ENCODE data around the gene IRF1. TPM values are rescaled to one million over a fixed set of nuclear protein-coding genes. Genes with fewer than 3 reads are reported as not detected.
A peak's percentile ranks its signal among the peaks of the same experiment; 100 is the strongest.
"Not testable (repeated sequence)": the region's sequence is repeated elsewhere in the genome, so short reads cannot be mapped to it uniquely, and the experiment has no call there.

IRF1 gene
- total RNA-seq, 2 experiments from 2014 or later: 221 to 228 TPM

DNA sequence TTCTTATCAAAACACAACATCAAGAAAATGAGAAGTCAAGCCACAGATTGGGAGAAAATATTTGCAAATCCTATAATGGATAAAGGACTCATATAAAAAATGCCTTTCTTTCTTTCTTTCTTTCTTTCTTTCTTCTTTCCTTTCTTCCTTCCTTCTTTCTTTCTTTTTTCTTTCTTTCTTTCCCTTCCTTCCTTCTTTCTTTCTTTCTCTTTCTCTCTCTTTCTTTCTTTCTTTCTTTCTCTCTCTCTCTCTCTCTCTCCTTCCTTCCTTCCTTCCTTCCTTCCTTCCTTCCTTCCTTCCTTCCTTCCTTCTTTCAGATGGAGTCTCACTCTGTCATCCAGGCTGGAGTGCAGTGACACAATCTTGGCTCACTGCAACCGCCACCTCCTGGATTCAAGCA lies 31.5 kb upstream of the IRF1 start:
- H3K9me3 Mint-ChIP-seq (ENCODE audit: insufficient read depth); ATAC-seq; H3K27me3 Mint-ChIP-seq (ENCODE audit: low read depth); H3K27ac Mint-ChIP-seq; H3K4me3 Mint-ChIP-seq; DNase-seq; POLR2A ChIA-PET; H3K36me3 Mint-ChIP-seq (ENCODE audit: low read depth): not testable (repeated sequence)
- CTCF ChIA-PET: interaction anchor here (0.8 kb wide), 1 partner anchor 21 kb away, joined by 3 read pairs; no protein-coding TSS in a partner anchor
- peaks cover 23% of the 10 kb centered on the region for H3K4me1 Mint-ChIP-seq (ENCODE audit: low read depth)

DNA sequence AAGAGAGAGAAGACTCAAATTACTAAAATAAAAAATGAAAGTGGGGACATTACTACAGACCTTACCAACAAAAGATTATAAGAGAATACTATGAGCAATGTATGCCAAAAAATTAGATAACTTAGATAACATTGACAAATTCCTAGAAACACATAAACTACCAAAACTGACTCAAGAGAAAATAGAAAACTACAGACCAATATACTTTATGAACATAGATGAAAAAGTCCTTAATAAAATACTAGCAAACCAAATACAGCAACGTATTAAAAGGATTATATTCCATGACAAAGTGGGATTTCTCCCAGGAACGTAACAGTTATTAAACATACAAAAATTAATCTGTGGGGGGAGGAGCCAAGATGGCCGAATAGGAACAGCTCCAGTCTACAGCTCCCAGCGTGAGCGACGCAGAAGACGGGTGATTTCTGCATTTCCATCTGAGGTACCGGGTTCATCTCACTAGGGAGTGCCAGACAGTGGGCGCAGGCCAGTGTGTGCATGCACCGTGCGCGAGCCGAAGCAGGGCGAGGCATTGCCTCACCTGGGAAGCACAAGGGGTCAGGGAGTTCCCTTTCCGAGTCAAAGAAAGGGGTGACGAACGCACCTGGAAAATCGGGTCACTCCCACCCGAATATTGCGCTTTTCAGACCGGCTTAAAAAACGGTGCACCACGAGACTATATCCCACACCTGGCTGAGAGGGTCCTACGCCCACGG lies 23.2 kb upstream of the IRF1 start:
- H3K27me3 Mint-ChIP-seq (ENCODE audit: low read depth); H3K36me3 Mint-ChIP-seq (ENCODE audit: low read depth); CTCF ChIA-PET; H3K4me1 Mint-ChIP-seq (ENCODE audit: low read depth); DNase-seq; ATAC-seq; H3K27ac Mint-ChIP-seq; H3K4me3 Mint-ChIP-seq; POLR2A ChIA-PET: not testable (repeated sequence)
- peaks cover 11% of the 10 kb centered on the region for H3K9me3 Mint-ChIP-seq (ENCODE audit: insufficient read depth)

DNA sequence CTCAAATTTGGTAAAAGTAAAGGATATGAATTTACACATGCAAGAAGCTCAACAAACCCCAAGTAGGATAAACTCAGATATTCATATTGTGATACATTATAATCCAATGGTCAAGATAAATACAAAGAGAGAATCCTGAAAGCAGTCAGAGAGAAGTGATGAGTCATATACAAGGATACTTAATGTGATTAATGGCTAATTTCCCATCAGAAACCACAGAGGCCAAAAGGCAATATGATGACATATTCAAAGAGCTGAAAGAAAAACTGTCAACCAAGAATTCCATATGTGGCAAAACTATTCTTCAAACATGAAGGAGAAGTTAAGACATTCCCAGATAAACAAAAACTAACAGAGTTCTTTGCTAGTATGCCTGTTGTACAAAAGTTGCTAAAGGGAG lies 19.5 kb upstream of the IRF1 start:
- ATAC-seq (no peak), DNase-seq (no peak)
- Mint-ChIP-seq H3K4me1 (ENCODE audit: low read depth) (peaks cover 12% of the 10 kb centered on the region), H3K27ac (no peak overlapping the region), H3K9me3 (ENCODE audit: insufficient read depth) (peaks cover 11% of the 10 kb centered on the region), H3K36me3 (ENCODE audit: low read depth) (peaks cover 7% of the 10 kb centered on the region), H3K4me3 (no peak overlapping the region), H3K27me3 (ENCODE audit: low read depth) (peaks cover 9% of the 10 kb centered on the region)
- ChIA-PET CTCF (interaction anchor here (1.8 to 3.6 kb wide), 4 partner anchors 9 to 310 kb away, joined by 6 to 23 read pairs (median 12); no protein-coding TSS in a partner anchor), POLR2A (no interaction called here)

- H3K27ac Mint-ChIP-seq: no peak overlapping the region
- ATAC-seq: peak; percentile 68
- peaks cover 14% of the 10 kb centered on the region for H3K4me1 Mint-ChIP-seq (ENCODE audit: low read depth)
- DNase-seq: peak; percentile 51
- H3K36me3 Mint-ChIP-seq (ENCODE audit: low read depth): no peaks in the 10 kb centered on the region
- no peak overlapping the region for H3K4me3 Mint-ChIP-seq
- ChIA-PET POLR2A (interaction anchor here (0.7 to 1.2 kb wide), 2 partner anchors 16 to 51 kb away, joined by 3 read pairs; partner anchors contain the start of gene RAD50), CTCF (interaction anchor here (0.9 to 13.6 kb wide), 15 partner anchors 10 to 485 kb away, joined by 3 to 400 read pairs (median 5); no protein-coding TSS in a partner anchor)
- peaks cover 13% of the 10 kb centered on the region for H3K27me3 Mint-ChIP-seq (ENCODE audit: low read depth)
- H3K9me3 Mint-ChIP-seq (ENCODE audit: insufficient read depth): no peaks in the 10 kb centered on the region
These were observed 15.6 kb upstream of the IRF1 start for GRCh38 chr5:132506094-132506692.

- Mint-ChIP-seq H3K36me3 (ENCODE audit: low read depth) (no peaks in the 10 kb centered on the region), H3K4me3 (no peak overlapping the region), H3K4me1 (ENCODE audit: low read depth) (peaks cover 19% of the 10 kb centered on the region), H3K9me3 (ENCODE audit: insufficient read depth) (no peaks in the 10 kb centered on the region), H3K27me3 (ENCODE audit: low read depth) (peaks cover 13% of the 10 kb centered on the region), H3K27ac (no peak overlapping the region)
- CTCF ChIA-PET: interaction anchor here (0.9 to 13.6 kb wide), 14 partner anchors 9 to 485 kb away, joined by 3 to 400 read pairs (median 6); no protein-coding TSS in a partner anchor
- DNase-seq (no peak), ATAC-seq (no peak)
- POLR2A ChIA-PET: interaction anchor here (1.2 kb wide), 1 partner anchor 51 kb away, joined by 3 read pairs; the partner anchor contains the start of gene RAD50
These were observed 15.1 kb upstream of the IRF1 start for GRCh38 chr5:132505641-132506040.

DNA sequence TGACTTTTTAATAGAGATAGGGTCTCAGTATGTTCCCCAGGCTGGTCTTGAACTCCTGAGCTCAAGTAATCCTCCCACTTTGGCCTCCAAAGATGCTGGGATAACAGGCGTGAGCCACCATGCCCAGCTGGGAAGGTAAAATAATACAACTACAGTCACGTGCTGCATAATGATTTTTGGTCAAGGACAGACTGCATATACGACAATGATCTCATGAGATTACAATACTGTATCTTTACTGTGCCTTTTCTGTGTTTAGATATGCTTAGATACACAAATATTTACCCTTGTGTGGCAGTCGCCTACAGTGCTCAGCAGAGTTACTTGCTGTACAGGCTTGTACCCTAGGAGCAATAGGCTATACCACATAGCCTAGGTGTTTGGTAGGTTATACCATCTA lies 14.2 kb upstream of the IRF1 start:
- Mint-ChIP-seq H3K27me3 (ENCODE audit: low read depth) (peaks cover 10% of the 10 kb centered on the region), H3K4me3 (no peak overlapping the region), H3K27ac (no peak overlapping the region), H3K4me1 (ENCODE audit: low read depth) (peaks cover 27% of the 10 kb centered on the region), H3K9me3 (ENCODE audit: insufficient read depth) (no peaks in the 10 kb centered on the region), H3K36me3 (ENCODE audit: low read depth) (no peaks in the 10 kb centered on the region)
- DNase-seq: no peak
- CTCF ChIA-PET: interaction anchor here (1.0 to 13.6 kb wide), 5 partner anchors 22 to 336 kb away, joined by 3 to 400 read pairs (median 12); no protein-coding TSS in a partner anchor
- no peak for ATAC-seq
- POLR2A ChIA-PET: no interaction called here

DNA sequence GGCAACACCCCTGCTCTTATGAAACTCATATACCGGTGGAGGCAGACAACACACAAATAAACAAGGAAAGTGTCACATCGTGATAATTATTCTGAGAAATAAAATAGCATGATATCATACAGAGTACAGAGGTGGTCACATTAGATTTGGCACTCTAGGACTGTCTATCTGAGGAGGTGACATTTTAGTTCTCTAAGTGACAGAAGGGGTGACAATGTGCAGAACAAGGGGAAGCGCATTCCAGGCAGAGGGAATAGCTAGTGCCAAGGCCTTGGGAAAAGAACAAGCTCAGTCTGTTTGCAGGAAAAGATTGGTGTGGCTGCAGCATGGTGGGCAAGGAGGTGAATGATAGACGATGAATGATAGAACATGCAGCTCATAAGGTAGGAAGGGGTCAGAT lies 12.7 kb upstream of the IRF1 start:
- H3K27me3 Mint-ChIP-seq (ENCODE audit: low read depth): peaks cover 9% of the 10 kb centered on the region
- peaks cover 37% of the 10 kb centered on the region for H3K4me1 Mint-ChIP-seq (ENCODE audit: low read depth)
- no peaks in the 10 kb centered on the region for H3K9me3 Mint-ChIP-seq (ENCODE audit: insufficient read depth)
- H3K27ac Mint-ChIP-seq: no peak overlapping the region
- POLR2A ChIA-PET: interaction anchor here (0.9 to 18.3 kb wide), 2 partner anchors 23 to 93 kb away, joined by 3 to 720 read pairs; partner anchors contain the start of gene IRF1
- no peaks in the 10 kb centered on the region for H3K36me3 Mint-ChIP-seq (ENCODE audit: low read depth)
- no peak overlapping the region for H3K4me3 Mint-ChIP-seq
- no peak for ATAC-seq
- CTCF ChIA-PET: interaction anchor here (1.2 to 13.6 kb wide), 4 partner anchors 92 to 316 kb away, joined by 3 to 400 read pairs (median 50); no protein-coding TSS in a partner anchor
- no peak for DNase-seq

DNA sequence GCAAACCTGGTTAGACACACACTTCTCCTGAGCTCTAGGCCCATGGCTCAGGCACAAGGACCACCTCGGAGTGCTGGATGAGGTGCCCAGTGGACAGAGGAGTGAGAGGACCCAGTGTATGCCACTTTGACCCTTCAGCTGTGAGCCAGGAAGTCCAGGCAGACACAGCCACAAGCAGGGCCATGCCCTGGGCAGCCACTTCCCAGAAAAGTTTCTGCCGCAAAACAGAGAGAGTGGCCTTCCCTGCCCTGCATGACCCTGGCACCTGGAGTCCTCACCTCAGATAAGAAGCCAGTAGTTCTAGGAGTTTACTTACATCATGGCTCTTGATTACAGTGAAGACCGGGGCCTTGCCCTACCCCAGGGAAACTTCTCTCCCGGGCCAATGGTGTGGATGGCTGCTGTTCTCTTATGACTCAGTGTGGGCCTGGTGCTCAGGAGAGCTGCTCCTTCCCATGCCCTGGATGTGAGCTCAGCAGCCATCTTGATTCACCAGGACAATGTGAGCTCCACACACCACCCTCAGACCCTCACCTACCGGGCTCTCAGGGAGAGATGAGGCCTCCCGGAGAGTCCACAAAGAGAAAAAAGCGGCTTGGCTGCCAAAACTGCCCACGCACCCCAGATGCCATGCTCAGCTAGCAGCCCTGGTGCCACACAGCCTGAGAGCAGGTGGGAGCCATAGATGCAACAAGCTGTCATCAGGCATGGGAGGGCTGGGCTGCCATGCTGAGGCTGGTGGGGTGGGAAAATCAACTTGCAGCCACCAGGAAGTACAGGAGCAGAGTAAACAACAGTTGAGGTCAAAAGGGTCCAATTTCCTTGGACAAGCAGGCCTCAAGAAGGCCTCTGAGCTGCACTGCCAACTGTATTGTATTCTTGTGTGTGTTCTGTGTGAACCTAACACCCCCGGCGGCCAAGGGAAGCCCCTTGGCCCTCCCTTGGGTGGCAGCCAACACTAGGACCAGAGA lies 11.7 kb upstream of the IRF1 start:
- Mint-ChIP-seq H3K4me1 (ENCODE audit: low read depth) (peaks cover 47% of the 10 kb centered on the region), H3K36me3 (ENCODE audit: low read depth) (no peaks in the 10 kb centered on the region), H3K27me3 (ENCODE audit: low read depth) (peaks cover 6% of the 10 kb centered on the region), H3K9me3 (ENCODE audit: insufficient read depth) (no peaks in the 10 kb centered on the region), H3K4me3 (no peak overlapping the region), H3K27ac (no peak overlapping the region)
- DNase-seq: no peak
- no peak for ATAC-seq
- ChIA-PET CTCF (interaction anchor here (0.8 to 13.6 kb wide), 17 partner anchors 9 to 312 kb away, joined by 3 to 400 read pairs (median 16); partner anchors contain the start of genes IRF1 and SLC22A5), POLR2A (interaction anchor here (0.9 to 18.3 kb wide), 4 partner anchors 22 to 112 kb away, joined by 3 to 720 read pairs (median 4); partner anchors contain the start of gene IRF1)

GRCh38 chr5:132501629-132501956 lies 11.0 kb upstream of the IRF1 start:
- ChIA-PET POLR2A (interaction anchor here (0.6 to 18.3 kb wide), 7 partner anchors 9 to 115 kb away, joined by 3 to 720 read pairs (median 5); partner anchors contain the start of gene IRF1), CTCF (interaction anchor here (0.8 to 13.6 kb wide), 29 partner anchors 10 to 383 kb away, joined by 3 to 400 read pairs (median 7); partner anchors contain the start of genes IRF1 and SLC22A5)
- Mint-ChIP-seq H3K9me3 (ENCODE audit: insufficient read depth) (no peaks in the 10 kb centered on the region), H3K27ac (no peak overlapping the region), H3K4me3 (no peak overlapping the region), H3K27me3 (ENCODE audit: low read depth) (peaks cover 6% of the 10 kb centered on the region), H3K36me3 (ENCODE audit: low read depth) (no peaks in the 10 kb centered on the region), H3K4me1 (ENCODE audit: low read depth) (peaks cover 49% of the 10 kb centered on the region)
- ATAC-seq (no peak), DNase-seq (no peak)

- Mint-ChIP-seq H3K9me3 (ENCODE audit: insufficient read depth) (no peaks in the 10 kb centered on the region), H3K4me3 (no peak overlapping the region)
- POLR2A ChIA-PET: interaction anchor here (0.6 to 18.3 kb wide), 8 partner anchors 8 to 114 kb away, joined by 3 to 720 read pairs (median 4); partner anchors contain the start of gene IRF1
These were observed 10.5 kb upstream of the IRF1 start for GRCh38 chr5:132500931-132501628.

More at GRCh38 chr5:132500931-132501628, 10.5 kb upstream of the IRF1 start:
- peak; percentile 25 for ATAC-seq
- CTCF ChIA-PET: interaction anchor here (0.6 to 13.6 kb wide), 53 partner anchors 8 to 440 kb away, joined by 3 to 400 read pairs (median 4); partner anchors contain the start of genes IRF1 and SLC22A5
- peak overlapping the region; percentile 81 for H3K27ac Mint-ChIP-seq
- H3K36me3 Mint-ChIP-seq (ENCODE audit: low read depth): no peaks in the 10 kb centered on the region
- peak; percentile 85 for DNase-seq
- peaks cover 5% of the 10 kb centered on the region for H3K27me3 Mint-ChIP-seq (ENCODE audit: low read depth)
- H3K4me1 Mint-ChIP-seq (ENCODE audit: low read depth): peaks cover 45% of the 10 kb centered on the region

Data from activated CD8-positive, alpha-beta T cell treated with anti-CD3 and anti-CD28 coated beads, Interleukin-2, amount 10 ng/mL, durations not matched to agents 7 days and 5 days (primary cell).